Adrenal gland (tissue), 12 donors: ENCODE measurements around the gene PTER. TPM values are rescaled to one million over a fixed set of nuclear protein-coding genes. Genes with fewer than 3 reads are reported as not detected.

Source experiments
- DNase-seq, 7 donors: peaks; one replicate each; pipeline ENCODE4 v3.0.0-alpha.2; 2019 to 2020
- H3K27ac ChIP-seq, 5 donors: fragments of 200-600 bp; sonication (generic) in 4 of 5; 1 replicate in 3 of 5; 2 replicates in 2 of 5; pipeline versions ENCODE4 v1.5.1 to v1.8.0; 2016 to 2020; ENCODE audit warnings: mild to moderate bottlenecking in 1 of 5
- H3K27me3 ChIP-seq: fragments of 200-600 bp; 2 replicates; pipeline ENCODE4 v1.8.0; 2021
- H3K36me3 ChIP-seq, 2 donors: fragments of 200-600 bp; replicated peaks in 1 of 2; 1 replicate in 1 of 2; 2 replicates in 1 of 2; pipeline versions ENCODE4 v1.5.1 to v1.8.0; 2018 to 2022
- H3K4me1 ChIP-seq, 2 donors: fragments of 200-600 bp; replicated peaks in 1 of 2; 1 replicate in 1 of 2; 2 replicates in 1 of 2; pipeline versions ENCODE4 v1.5.1 to v1.8.0; 2018 to 2021
- H3K4me3 ChIP-seq, 4 donors: fragments of 200-600 bp; sonication (generic) in 3 of 4; one replicate each; pipeline ENCODE4 v1.5.1; 2016 to 2018
- H3K9me3 ChIP-seq, 3 donors: fragments of 200-600 bp; sonication (generic) in 1 of 3; replicated peaks in 1 of 3; 1 replicate in 2 of 3; 2 replicates in 1 of 3; pipeline versions ENCODE4 v1.5.1 to v1.8.0; 2016 to 2021
- POLR2A ChIP-seq, 2 donors: fragments of 450-650 bp; IDR thresholded peaks; one replicate each; pipeline ENCODE4 v1.6.1; 2017; ENCODE audit warnings: antibody characterized with exemption in 2 of 2, mild to moderate bottlenecking in 2 of 2, moderate library complexity in 1 of 2
- WGBS, 4 donors: extraction: QIAGEN DNeasy Blood & Tissue Kit in 2 of 4; methylation state at CpG; one replicate each; pipeline versions ENCODE4 v1.1.5 to v1.1.7; 2013 to 2017; 5-methylcytosine and 5-hydroxymethylcytosine counted together
- intact Hi-C, 2 donors: fragments of 100-400 bp; cut with DNase I; formaldehyde crosslinking; loops; one replicate each; pipeline versions ENCODE4 v1.14.1 to v1.15.0; 2022 to 2023
- polyA plus RNA-seq, 3 donors: library from polyadenylated mRNA; stranded (reverse); fragments of 200-250 nt in 2 of 3; fragments of 350-450 nt in 1 of 3; fragmentation: Illumina TruSeq in 1 of 3; extraction: RNeasy Lipid Tissue Mini Kit (QIAGEN cat#74804) in 1 of 3; gene quantifications; one replicate each; pipeline ENCODE4 v1.2.3, GENCODE V29; 2013 to 2014
- total RNA-seq, 9 donors: library from RNA; depleted of rRNA in 4 of 9; stranded (reverse); fragments of >200 nt in 4 of 9; fragments of 120-200 nt in 1 of 9; fragmentation: NEBNext Ultra II Directional in 1 of 9; extraction: Animal tissue kit (Norgen Biotek cat#: 25700) in 1 of 9; gene quantifications; one replicate each; pipeline versions ENCODE4 v1.1.0 to v1.2.4, GENCODE V29; 2013 to 2023
- TF ChIP-seq, protein P1 (sequence below), 6 experiments: fragments of 450-650 bp in 4 of 6; fragments of 200-600 bp in 2 of 6; sonication (generic) in 1 of 6; IDR thresholded peaks; 1 replicate in 5 of 6; 2 replicates in 1 of 6; pipeline versions ENCODE4 v1.5.1 to v1.8.0; 2016 to 2021; ENCODE audit warnings: antibody characterized with exemption in 6 of 6, mild to moderate bottlenecking in 2 of 6, moderate library complexity in 1 of 6
- donor health status: healthy with polysubstance abuse.
- donor health status: Bipolar disorder and iron deficiency.
- donor health status: DM: yes; HTN: yes; CAD: no.
- donor health status: DM: no; HTN: no; CAD: no.
- donor health status: DM: no; HTN: no; CAD: no.
- donor health status: DM: yes; HTN: yes; CAD: no.

Gene PTER
- total and polyA plus RNA-seq, 12 donors, result 2.1 to 26.9 (median 13.1) TPM

DNA sequence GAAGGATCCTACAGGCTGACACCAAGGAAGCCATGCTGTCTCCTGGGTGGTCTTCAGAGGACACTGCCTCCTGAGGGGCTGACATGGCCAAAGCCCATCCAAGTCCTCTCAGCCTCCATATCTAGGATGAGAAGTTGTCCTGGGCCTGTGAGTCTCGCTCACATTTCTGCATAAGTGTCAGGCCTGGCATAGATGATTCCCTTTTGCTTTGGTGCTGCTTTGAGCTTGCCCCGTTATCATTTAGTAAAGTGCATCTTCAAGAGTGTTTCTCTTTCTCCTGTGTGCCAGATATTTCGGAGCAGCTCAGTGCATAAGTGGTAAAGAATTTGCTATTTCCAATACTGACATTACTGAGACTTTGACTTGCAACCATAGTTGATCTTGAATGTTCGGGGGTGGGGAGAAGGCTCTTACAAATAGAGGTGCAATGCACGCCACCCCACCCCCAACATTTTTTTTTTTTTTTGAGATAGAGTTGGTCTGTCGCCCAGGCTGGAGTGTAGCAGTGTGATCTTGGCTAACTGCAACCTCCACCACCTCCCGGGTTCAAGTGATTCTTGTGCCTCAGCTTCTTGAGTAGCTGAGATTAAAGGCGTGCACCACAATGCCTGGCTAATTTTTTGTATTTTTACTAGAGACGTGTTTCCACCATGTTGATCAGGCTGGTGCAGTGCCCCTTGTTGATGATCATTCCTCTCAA, 9.1 kb downstream of the PTER start:
- H3K4me3 ChIP-seq, result no peak overlapping the region
- no peak overlapping the region for H3K27ac ChIP-seq
- 92 to 97% (median 94%) methylated on average over 9 of the region's 9 CpGs for WGBS, 4 donors

DNA sequence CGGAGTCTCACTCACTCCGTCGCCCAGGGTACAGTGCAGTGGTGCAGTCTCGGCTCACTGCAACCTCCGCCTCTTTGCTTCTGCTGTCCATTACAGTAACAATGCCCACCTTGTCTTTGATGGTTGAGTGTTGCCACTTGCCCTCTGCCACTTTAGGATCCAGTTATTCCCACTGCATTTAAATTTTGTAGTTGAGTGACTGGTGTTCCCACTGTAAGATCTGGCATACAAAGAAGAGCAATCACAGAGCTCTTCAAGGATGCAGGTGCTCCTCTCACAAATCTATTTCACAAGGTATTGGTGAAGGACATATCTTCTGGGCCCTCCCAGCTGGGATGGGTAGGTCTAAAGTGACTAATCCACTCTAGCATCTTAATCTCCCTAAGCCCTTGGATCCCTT, 12.6 kb downstream of the PTER start:
- TF ChIP-seq, protein P1, sequence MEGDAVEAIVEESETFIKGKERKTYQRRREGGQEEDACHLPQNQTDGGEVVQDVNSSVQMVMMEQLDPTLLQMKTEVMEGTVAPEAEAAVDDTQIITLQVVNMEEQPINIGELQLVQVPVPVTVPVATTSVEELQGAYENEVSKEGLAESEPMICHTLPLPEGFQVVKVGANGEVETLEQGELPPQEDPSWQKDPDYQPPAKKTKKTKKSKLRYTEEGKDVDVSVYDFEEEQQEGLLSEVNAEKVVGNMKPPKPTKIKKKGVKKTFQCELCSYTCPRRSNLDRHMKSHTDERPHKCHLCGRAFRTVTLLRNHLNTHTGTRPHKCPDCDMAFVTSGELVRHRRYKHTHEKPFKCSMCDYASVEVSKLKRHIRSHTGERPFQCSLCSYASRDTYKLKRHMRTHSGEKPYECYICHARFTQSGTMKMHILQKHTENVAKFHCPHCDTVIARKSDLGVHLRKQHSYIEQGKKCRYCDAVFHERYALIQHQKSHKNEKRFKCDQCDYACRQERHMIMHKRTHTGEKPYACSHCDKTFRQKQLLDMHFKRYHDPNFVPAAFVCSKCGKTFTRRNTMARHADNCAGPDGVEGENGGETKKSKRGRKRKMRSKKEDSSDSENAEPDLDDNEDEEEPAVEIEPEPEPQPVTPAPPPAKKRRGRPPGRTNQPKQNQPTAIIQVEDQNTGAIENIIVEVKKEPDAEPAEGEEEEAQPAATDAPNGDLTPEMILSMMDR (IDR thresholded peaks at IDR 0.05), result no peak
- TF ChIP-seq POLR2A (IDR thresholded peaks at IDR 0.05), result no peak
- H3K9me3 ChIP-seq, result no peaks in the 10 kb centered on the region
- no peak for DNase-seq
- intact Hi-C loops, result loop anchor here in 1 of 2 donors (10.0 kb wide), 1 partner anchor 65 kb away; no protein-coding TSS in a partner anchor
- no peak overlapping the region for H3K27ac ChIP-seq
- H3K27me3 ChIP-seq, result no peaks in the 10 kb centered on the region
- H3K4me1 ChIP-seq, result no peaks in the 10 kb centered on the region
- H3K36me3 ChIP-seq, result no peaks in the 10 kb centered on the region
- H3K4me3 ChIP-seq, result no peak overlapping the region
- 79 to 100% (median 97%) methylated on average over 5 of the region's 5 CpGs for WGBS, 4 donors

More for the DNA sequence above, 9.1 kb downstream of the PTER start:
- Histone ChIP-seq H3K9me3 (no peaks in the 10 kb centered on the region), H3K36me3 (no peaks in the 10 kb centered on the region), H3K4me1 (peaks cover 7 to 19% of the 10 kb centered on the region in 2 donors), H3K27me3 (no peaks in the 10 kb centered on the region)
- DNase-seq, result no peak
- intact Hi-C loops, result loop anchor here in 1 of 2 donors (10.0 kb wide), 1 partner anchor 69 kb away; no protein-coding TSS in a partner anchor
- TF ChIP-seq, protein P1 (IDR thresholded peaks at IDR 0.05), result no peak
- TF ChIP-seq POLR2A (IDR thresholded peaks at IDR 0.05), result no peak

DNA sequence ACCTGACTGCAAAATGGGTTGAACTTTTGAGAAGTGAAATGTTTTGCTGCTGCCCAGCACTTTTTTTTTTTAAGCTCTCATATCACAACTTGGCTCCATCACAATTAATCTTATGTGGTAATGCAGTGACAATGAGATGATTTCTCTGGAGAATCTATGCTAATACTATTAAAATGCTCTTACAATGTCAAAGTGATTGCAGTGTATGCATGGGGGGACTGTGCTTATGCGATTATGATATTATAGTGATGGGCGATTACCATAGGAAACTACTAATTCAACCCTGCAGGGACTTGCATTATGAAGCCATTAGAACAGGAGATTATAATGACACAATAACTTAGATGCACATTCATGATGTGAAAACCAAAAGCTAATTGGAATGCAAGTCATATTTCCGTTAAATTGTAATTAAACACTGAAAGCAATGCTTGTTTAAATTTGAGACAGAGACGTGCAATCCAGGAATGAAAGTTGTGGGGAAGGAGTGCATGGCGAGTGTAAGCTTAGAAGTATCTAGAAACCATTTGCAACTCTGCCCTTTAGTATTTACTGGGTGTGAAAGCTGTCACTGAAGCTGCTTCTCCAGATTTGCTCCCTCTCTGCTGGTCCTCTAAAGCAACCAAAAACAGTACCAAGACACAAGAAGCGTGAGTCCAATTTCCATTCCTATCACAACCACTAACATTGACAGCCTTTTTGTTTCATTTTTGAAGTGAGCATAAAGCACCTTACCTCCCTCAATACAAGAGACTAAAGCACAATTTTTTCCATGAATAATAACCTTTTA, 21.6 kb downstream of the PTER start:
- WGBS, 4 donors, result 80 to 92% (median 86%) methylated on average over 6 of the region's 6 CpGs
- no peak overlapping the region for H3K4me3 ChIP-seq
- no peaks in the 10 kb centered on the region for H3K27me3 ChIP-seq
- intact Hi-C loops, result no loop called here
- H3K27ac ChIP-seq, result no peak overlapping the region
- peaks cover 0 to 10% of the 10 kb centered on the region in 2 donors for H3K4me1 ChIP-seq
- no peak for DNase-seq
- no peaks in the 10 kb centered on the region for H3K36me3 ChIP-seq
- H3K9me3 ChIP-seq, result no peaks in the 10 kb centered on the region
- TF ChIP-seq, protein P1 (IDR thresholded peaks at IDR 0.05), result no peak
- no peak for TF ChIP-seq POLR2A (IDR thresholded peaks at IDR 0.05)

DNA sequence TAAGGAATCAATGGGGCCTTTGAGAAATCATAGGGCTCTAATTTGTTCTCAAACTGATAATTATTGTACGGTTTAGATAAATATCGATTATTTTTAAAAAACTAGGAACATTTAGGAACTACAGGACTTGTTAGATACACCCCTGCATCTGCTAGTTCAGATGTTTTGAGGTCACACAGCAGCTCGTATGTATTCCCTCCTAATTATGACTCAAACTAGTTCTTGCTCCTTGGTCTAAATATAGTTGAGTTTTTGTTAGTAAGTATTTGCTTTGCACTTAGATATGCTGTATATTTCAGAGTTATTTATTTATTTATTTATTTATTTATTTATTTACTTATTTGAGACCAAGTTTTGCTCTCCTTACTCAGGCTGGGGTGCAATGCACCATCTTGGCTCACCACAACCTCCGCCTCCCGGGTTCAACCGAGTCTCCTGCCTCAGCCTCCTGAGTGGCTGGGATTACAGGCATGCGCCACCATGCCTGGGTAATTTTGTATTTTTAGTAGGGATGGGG, 22.7 kb downstream of the PTER start:
- 86 to 91% (median 88%) methylated on average over 7 of the region's 7 CpGs for WGBS, 4 donors

More for the DNA sequence above, 22.7 kb downstream of the PTER start:
- Histone ChIP-seq H3K27ac (no peak overlapping the region), H3K4me1 (peaks cover 0 to 10% of the 10 kb centered on the region in 2 donors), H3K9me3 (no peaks in the 10 kb centered on the region), H3K4me3 (no peak overlapping the region), H3K27me3 (no peaks in the 10 kb centered on the region), H3K36me3 (no peaks in the 10 kb centered on the region)
- intact Hi-C loops, result no loop called here
- DNase-seq, result no peak
- TF ChIP-seq, protein P1 (IDR thresholded peaks at IDR 0.05), result no peak
- no peak for TF ChIP-seq POLR2A (IDR thresholded peaks at IDR 0.05)
